Body of pancreas (tissue), 4 donors: ENCODE results near the gene RAB23.

Experiments
- POLR2A ChIP-seq, 3 donors: fragments of 450-650 bp; IDR thresholded peaks; one replicate each; pipeline ENCODE4 v1.6.1; 2016; ENCODE audit warnings: antibody characterized with exemption in 3 of 3, mild to moderate bottlenecking in 2 of 3
- TF ChIP-seq, protein P1 (sequence below), 7 experiments: fragments of 450-650 bp in 4 of 7; fragments of 200-600 bp in 3 of 7; sonication (generic) in 3 of 7; IDR thresholded peaks; one replicate each; pipeline ENCODE4 v1.5.1; 2016 to 2019; ENCODE audit warnings: antibody characterized with exemption in 7 of 7

DNA sequence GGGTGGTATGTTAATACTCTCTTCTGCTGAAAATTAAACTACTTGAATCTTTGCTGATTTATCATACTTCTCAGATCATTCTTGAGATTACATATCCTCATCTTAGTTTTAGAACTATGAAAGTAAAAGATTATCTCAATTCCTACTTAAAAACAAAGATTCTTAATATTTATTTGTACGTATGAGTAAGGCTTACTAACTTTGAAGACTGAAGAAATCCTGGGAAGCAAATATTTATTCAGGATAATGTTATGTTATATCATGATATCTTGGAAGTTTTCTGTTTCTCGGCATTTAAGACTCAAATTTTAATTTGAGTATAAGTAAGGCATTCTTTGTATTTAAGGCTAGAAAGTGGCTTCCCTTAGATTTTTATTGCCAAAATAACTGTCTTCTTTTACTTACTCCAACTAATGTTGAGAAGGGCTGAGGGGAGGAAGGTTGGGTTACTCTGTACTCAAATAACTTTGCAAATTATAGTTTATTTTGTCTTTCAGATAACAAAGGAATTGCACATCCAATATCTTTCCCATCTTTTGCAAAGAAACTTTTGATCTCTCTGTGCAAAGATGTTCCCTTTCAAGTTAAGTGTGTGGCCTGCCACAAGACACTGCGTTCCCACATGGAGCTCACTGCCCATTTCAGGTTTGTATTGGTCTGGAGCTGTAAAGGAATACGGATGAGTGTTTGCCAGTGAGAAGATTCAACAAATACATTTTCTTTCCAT lies 80.5 kb downstream of the RAB23 start:
- TF ChIP-seq, protein P1, sequence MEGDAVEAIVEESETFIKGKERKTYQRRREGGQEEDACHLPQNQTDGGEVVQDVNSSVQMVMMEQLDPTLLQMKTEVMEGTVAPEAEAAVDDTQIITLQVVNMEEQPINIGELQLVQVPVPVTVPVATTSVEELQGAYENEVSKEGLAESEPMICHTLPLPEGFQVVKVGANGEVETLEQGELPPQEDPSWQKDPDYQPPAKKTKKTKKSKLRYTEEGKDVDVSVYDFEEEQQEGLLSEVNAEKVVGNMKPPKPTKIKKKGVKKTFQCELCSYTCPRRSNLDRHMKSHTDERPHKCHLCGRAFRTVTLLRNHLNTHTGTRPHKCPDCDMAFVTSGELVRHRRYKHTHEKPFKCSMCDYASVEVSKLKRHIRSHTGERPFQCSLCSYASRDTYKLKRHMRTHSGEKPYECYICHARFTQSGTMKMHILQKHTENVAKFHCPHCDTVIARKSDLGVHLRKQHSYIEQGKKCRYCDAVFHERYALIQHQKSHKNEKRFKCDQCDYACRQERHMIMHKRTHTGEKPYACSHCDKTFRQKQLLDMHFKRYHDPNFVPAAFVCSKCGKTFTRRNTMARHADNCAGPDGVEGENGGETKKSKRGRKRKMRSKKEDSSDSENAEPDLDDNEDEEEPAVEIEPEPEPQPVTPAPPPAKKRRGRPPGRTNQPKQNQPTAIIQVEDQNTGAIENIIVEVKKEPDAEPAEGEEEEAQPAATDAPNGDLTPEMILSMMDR (IDR thresholded peaks at IDR 0.05): no peak
- no peak for TF ChIP-seq POLR2A (IDR thresholded peaks at IDR 0.05)
